Measurements from ENCODE around the gene GAB1. TPM values are rescaled to one million over a fixed set of nuclear protein-coding genes. Genes with fewer than 3 reads are reported as not detected.

GAB1 gene
- total RNA-seq, 1 donor from 2014 or later: 5.0 TPM

DNA sequence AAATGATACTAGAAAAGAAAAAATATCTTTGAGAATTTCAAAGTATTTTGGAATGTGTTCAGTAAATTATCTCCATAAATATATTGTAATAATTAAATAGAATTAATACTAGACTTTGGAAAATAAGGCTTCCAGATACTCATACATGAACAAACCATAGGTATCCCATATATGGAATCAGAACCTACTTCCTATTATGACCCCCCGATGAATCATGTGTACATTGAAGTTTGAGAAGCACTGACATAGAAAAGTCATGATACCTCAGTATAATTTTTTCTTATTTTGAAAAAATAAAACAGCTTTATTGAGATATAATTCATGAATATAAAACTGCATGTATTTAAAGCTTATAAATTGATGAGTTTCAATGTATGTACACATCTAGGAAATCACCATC lies 149.6 kb downstream of the GAB1 start:
- TF ChIP-seq, protein P1, sequence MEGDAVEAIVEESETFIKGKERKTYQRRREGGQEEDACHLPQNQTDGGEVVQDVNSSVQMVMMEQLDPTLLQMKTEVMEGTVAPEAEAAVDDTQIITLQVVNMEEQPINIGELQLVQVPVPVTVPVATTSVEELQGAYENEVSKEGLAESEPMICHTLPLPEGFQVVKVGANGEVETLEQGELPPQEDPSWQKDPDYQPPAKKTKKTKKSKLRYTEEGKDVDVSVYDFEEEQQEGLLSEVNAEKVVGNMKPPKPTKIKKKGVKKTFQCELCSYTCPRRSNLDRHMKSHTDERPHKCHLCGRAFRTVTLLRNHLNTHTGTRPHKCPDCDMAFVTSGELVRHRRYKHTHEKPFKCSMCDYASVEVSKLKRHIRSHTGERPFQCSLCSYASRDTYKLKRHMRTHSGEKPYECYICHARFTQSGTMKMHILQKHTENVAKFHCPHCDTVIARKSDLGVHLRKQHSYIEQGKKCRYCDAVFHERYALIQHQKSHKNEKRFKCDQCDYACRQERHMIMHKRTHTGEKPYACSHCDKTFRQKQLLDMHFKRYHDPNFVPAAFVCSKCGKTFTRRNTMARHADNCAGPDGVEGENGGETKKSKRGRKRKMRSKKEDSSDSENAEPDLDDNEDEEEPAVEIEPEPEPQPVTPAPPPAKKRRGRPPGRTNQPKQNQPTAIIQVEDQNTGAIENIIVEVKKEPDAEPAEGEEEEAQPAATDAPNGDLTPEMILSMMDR (IDR thresholded peaks at IDR 0.05; ENCODE audit: insufficient read depth, low read length, severe bottlenecking): no peak
- Histone ChIP-seq H3K4me3 (ENCODE audit: low read depth, low read length) (no peak overlapping the region), H3K27me3 (ENCODE audit: control insufficient read depth, insufficient read depth, low read length) (no peaks in the 10 kb centered on the region), H3K36me3 (ENCODE audit: control insufficient read depth, insufficient read depth, low read length) (no peaks in the 10 kb centered on the region)
- peak; percentile 70 for DNase-seq (ENCODE audit: low read depth)
- no peak for FAIRE-seq

- peak; percentile 11 for DNase-seq (ENCODE audit: low read depth)
- no peak overlapping the region for H3K4me3 ChIP-seq (ENCODE audit: low read depth, low read length)
- no peaks in the 10 kb centered on the region for H3K36me3 ChIP-seq (ENCODE audit: control insufficient read depth, insufficient read depth, low read length)
- no peaks in the 10 kb centered on the region for H3K27me3 ChIP-seq (ENCODE audit: control insufficient read depth, insufficient read depth, low read length)
- peak; percentile 47 for FAIRE-seq
- TF ChIP-seq, protein P1 (IDR thresholded peaks at IDR 0.05; ENCODE audit: insufficient read depth, low read length, severe bottlenecking): no peak
Observed at GRCh38 chr4:143488687-143489086, 152.0 kb downstream of the GAB1 start.

DNA sequence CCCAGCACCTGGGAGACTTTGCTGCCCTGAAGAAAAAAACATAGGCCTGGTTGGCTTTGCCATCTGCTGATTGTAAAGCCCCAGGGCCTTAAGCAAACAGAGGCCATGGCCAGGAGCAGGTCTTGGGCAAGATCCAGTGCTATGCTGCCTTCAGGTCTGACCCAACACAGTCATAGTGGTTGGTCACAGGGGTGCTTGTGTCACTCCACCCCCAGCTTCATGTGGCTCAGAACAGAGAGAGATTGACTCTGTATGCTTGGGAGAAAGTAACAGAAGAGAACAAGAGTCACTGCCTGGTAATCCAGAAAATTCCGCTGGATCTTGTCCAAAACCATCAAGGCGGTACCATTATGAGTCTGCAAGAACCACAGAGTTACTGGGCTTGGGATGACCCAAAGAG lies 152.4 kb downstream of the GAB1 start:
- TF ChIP-seq, protein P1 (IDR thresholded peaks at IDR 0.05; ENCODE audit: insufficient read depth, low read length, severe bottlenecking): no peak
- Histone ChIP-seq H3K4me3 (ENCODE audit: low read depth, low read length) (no peak overlapping the region), H3K27me3 (ENCODE audit: control insufficient read depth, insufficient read depth, low read length) (no peaks in the 10 kb centered on the region), H3K36me3 (ENCODE audit: control insufficient read depth, insufficient read depth, low read length) (no peaks in the 10 kb centered on the region)
- DNase-seq (ENCODE audit: low read depth) (peak; percentile 15), FAIRE-seq (peak; percentile 62)

DNA sequence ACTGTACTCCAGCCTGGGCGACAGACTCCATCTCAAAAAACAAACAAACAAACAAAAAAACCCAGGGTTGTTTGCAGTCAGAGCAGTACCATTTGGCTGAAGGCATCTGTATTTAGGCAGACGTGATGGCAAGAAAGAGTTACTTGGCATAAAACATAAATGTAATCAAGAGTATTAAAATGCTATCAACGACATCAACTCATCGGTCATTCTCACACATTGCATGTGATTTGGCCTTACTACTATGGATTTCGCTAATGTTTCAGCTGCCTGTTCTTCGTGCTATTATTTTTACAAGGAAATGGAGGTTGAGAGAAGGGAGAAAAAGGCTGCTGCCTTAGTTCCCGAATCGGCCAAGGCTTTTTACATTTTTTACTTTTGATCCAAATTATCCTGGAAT lies 161.3 kb downstream of the GAB1 start:
- no peaks in the 10 kb centered on the region for H3K36me3 ChIP-seq (ENCODE audit: control insufficient read depth, insufficient read depth, low read length)
- TF ChIP-seq, protein P1 (IDR thresholded peaks at IDR 0.05; ENCODE audit: insufficient read depth, low read length, severe bottlenecking): no peak
- no peak overlapping the region for H3K4me3 ChIP-seq (ENCODE audit: low read depth, low read length)
- FAIRE-seq (no peak), DNase-seq (ENCODE audit: low read depth) (no peak)
- H3K27me3 ChIP-seq (ENCODE audit: control insufficient read depth, insufficient read depth, low read length): no peaks in the 10 kb centered on the region

DNA sequence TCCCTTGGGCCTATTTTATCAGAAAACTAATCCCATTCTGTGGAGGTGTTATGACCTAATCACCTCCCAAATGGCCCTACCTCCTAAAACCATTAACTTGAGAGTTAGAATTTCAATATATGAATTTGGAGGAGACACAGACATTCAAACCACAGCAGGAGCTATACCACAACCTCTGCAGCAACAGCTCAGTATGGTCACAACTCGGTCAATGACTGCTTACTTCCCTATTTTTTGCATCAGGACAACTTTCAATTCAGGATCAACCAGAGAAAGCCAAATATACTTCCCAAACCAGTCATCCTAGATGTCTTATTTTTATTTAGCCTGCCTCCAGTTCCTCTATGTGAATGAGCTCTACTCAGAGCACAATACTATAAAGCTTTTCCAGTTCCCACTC lies 165.6 kb downstream of the GAB1 start:
- no peak overlapping the region for H3K4me3 ChIP-seq (ENCODE audit: low read depth, low read length)
- H3K36me3 ChIP-seq (ENCODE audit: control insufficient read depth, insufficient read depth, low read length): no peaks in the 10 kb centered on the region
- DNase-seq (ENCODE audit: low read depth) (no peak), FAIRE-seq (no peak)
- H3K27me3 ChIP-seq (ENCODE audit: control insufficient read depth, insufficient read depth, low read length): no peaks in the 10 kb centered on the region
- TF ChIP-seq, protein P1 (IDR thresholded peaks at IDR 0.05; ENCODE audit: insufficient read depth, low read length, severe bottlenecking): no peak

- FAIRE-seq (no peak), DNase-seq (ENCODE audit: low read depth) (no peak)
- H3K36me3 ChIP-seq (ENCODE audit: control insufficient read depth, insufficient read depth, low read length): no peaks in the 10 kb centered on the region
- TF ChIP-seq, protein P1 (IDR thresholded peaks at IDR 0.05; ENCODE audit: insufficient read depth, low read length, severe bottlenecking): no peak
- no peak overlapping the region for H3K4me3 ChIP-seq (ENCODE audit: low read depth, low read length)
- no peaks in the 10 kb centered on the region for H3K27me3 ChIP-seq (ENCODE audit: control insufficient read depth, insufficient read depth, low read length)
Observed at GRCh38 chr4:143506031-143506430, 169.4 kb downstream of the GAB1 start.

All from bronchial epithelial cell (primary cell).